SK-N-SH treated with all-trans-retinoic acid at 6 μM for 48 hours (cell line): ENCODE data around the gene RFC3.
A peak's percentile ranks its signal among the peaks of the same experiment; 100 is the strongest.
"Not testable (repeated sequence)": the region's sequence is repeated elsewhere in the genome, so short reads cannot be mapped to it uniquely, and the experiment has no call there.

Experiments used
- ATAC-seq: fragments of 200-7000 bp; cut with Tn5 transposase; 3 replicates; pipeline ENCODE4 v1.9.1; 2020; ENCODE audit warnings: mild to moderate bottlenecking, moderate library complexity
- ARNTL ChIP-seq: fragments of 450-650 bp; formaldehyde crosslinking; IDR thresholded peaks from 2 replicates; pipeline ENCODE4 v1.5.0; 2020; ENCODE audit warnings: low read depth, mild to moderate bottlenecking, moderate library complexity, borderline replicate concordance
- BACH2 ChIP-seq: fragments of 250-450 bp; sonication (Bioruptor Pico); IDR thresholded peaks from 2 replicates; pipeline ENCODE4 v1.9.0; 2021; ENCODE audit warnings: mild to moderate bottlenecking, borderline replicate concordance
- CSDC2 ChIP-seq: fragments of 250-450 bp; sonication (Bioruptor Pico); IDR thresholded peaks from 2 replicates; pipeline ENCODE4 v1.5.0; 2020; ENCODE audit warnings: mild to moderate bottlenecking, moderate library complexity
- ESRRG ChIP-seq: fragments of 250-450 bp; sonication (Bioruptor Pico); IDR thresholded peaks from 2 replicates; pipeline ENCODE4 v1.6.1; 2021; ENCODE audit warnings: mild to moderate bottlenecking
- GLIS3 ChIP-seq: fragments of 250-450 bp; sonication (Bioruptor Pico); IDR thresholded peaks from 2 replicates; pipeline ENCODE4 v1.5.0; 2020; ENCODE audit warnings: mild to moderate bottlenecking, moderate library complexity
- ISL1 ChIP-seq: fragments of 250-450 bp; sonication (Bioruptor Pico); IDR thresholded peaks from 2 replicates; pipeline ENCODE4 v2.1.2; 2022; ENCODE audit warnings: mild to moderate bottlenecking, moderate library complexity
- OSR1 ChIP-seq: fragments of 250-450 bp; sonication (Bioruptor Pico); IDR thresholded peaks from 2 replicates; pipeline ENCODE4 v1.8.0; 2022; ENCODE audit warnings: moderate library complexity, mild to moderate bottlenecking, inconsistent platforms
- POU6F1 ChIP-seq: fragments of 250-450 bp; sonication (Bioruptor Pico); IDR thresholded peaks from 2 replicates; pipeline ENCODE4 v1.8.0; 2021; ENCODE audit warnings: low read depth, mild to moderate bottlenecking, moderate library complexity, borderline replicate concordance
- RARB ChIP-seq: fragments of 250-450 bp; sonication (Bioruptor Pico); IDR thresholded peaks from 2 replicates; pipeline ENCODE4 v1.8.0; 2021; ENCODE audit warnings: mild to moderate bottlenecking, moderate library complexity
- SNAI2 ChIP-seq: fragments of 250-450 bp; sonication (Bioruptor Pico); IDR thresholded peaks from 2 replicates; pipeline ENCODE4 v1.5.0; 2020; ENCODE audit warnings: mild to moderate bottlenecking, moderate library complexity
- TCF4 ChIP-seq: fragments of 250-450 bp; sonication (Bioruptor Pico); IDR thresholded peaks from 2 replicates; pipeline ENCODE4 v1.8.0; 2021; ENCODE audit warnings: mild to moderate bottlenecking, moderate library complexity, borderline replicate concordance
- TOX ChIP-seq: fragments of 250-450 bp; sonication (Bioruptor Pico); IDR thresholded peaks from 2 replicates; pipeline ENCODE4 v1.8.0; 2021; ENCODE audit warnings: mild to moderate bottlenecking, moderate library complexity, borderline replicate concordance
- TSHZ2 ChIP-seq: fragments of 250-450 bp; sonication (Bioruptor Pico); IDR thresholded peaks from 2 replicates; pipeline ENCODE4 v1.5.0; 2020; ENCODE audit warnings: mild to moderate bottlenecking, moderate library complexity
- ZC3H10 ChIP-seq: fragments of 250-450 bp; sonication (Bioruptor Pico); IDR thresholded peaks from 2 replicates; pipeline ENCODE4 v1.5.1; 2021; ENCODE audit warnings: mild to moderate bottlenecking, moderate library complexity
- ZFP3 ChIP-seq: fragments of 250-450 bp; sonication (Bioruptor Pico); IDR thresholded peaks from 2 replicates; pipeline ENCODE4 v1.5.0; 2020; ENCODE audit warnings: mild to moderate bottlenecking, moderate library complexity
- ZFP30 ChIP-seq: fragments of 450-650 bp; formaldehyde crosslinking; IDR thresholded peaks from 2 replicates; pipeline ENCODE4 v1.5.0; 2022; ENCODE audit warnings: mild to moderate bottlenecking, moderate library complexity
- ZNF565 ChIP-seq: fragments of 450-650 bp; formaldehyde crosslinking; conservative IDR thresholded peaks from 2 replicates; pipeline ENCODE4 v1.5.0; 2020; ENCODE audit warnings: low read depth, mild to moderate bottlenecking, moderate library complexity
- ZNF70 ChIP-seq: fragments of 450-650 bp; formaldehyde crosslinking; IDR thresholded peaks from 2 replicates; pipeline ENCODE4 v1.5.0; 2020; ENCODE audit warnings: mild to moderate bottlenecking, moderate library complexity
- ZNF8 ChIP-seq: fragments of 450-650 bp; formaldehyde crosslinking; IDR thresholded peaks from 2 replicates; pipeline ENCODE4 v1.5.0; 2020; ENCODE audit warnings: mild to moderate bottlenecking, moderate library complexity
- TF ChIP-seq, protein P1 (sequence below): fragments of 250-450 bp; sonication (Bioruptor Pico); IDR thresholded peaks from 2 replicates; pipeline ENCODE4 v1.5.1; 2021; ENCODE audit warnings: mild to moderate bottlenecking, moderate library complexity
- TF ChIP-seq, protein P2 (sequence below): fragments of 250-450 bp; sonication (Bioruptor Pico); IDR thresholded peaks from 2 replicates; pipeline ENCODE4 v1.5.1; 2020; ENCODE audit warnings: low read depth, mild to moderate bottlenecking, moderate library complexity
- TF ChIP-seq, protein P3 (sequence below): fragments of 250-450 bp; sonication (Bioruptor Pico); IDR thresholded peaks from 2 replicates; pipeline ENCODE4 v1.8.0; 2020; ENCODE audit warnings: mild to moderate bottlenecking, moderate library complexity, borderline replicate concordance

Gene RFC3

GRCh38 chr13:33798023-33798422 is 19.9 kb upstream of the RFC3 start (continued):
- no peak for TF ChIP-seq OSR1

- peak; percentile 79 for ATAC-seq
- TF ChIP-seq BACH2 (no peak), ZFP3 (CRISPR knock-in tag) (no peak), RARB (no peak), SNAI2 (no peak), ESRRG (CRISPR knock-in tag) (no peak), ZC3H10 (no peak), POU6F1 (CRISPR knock-in tag) (no peak), ZNF565 (CRISPR knock-in tag) (no peak), ZNF70 (CRISPR knock-in tag) (no peak), GLIS3 (CRISPR knock-in tag) (no peak), OSR1 (no peak), TCF4 (CRISPR knock-in tag) (no peak), TOX (no peak)
- TF ChIP-seq, protein P1, sequence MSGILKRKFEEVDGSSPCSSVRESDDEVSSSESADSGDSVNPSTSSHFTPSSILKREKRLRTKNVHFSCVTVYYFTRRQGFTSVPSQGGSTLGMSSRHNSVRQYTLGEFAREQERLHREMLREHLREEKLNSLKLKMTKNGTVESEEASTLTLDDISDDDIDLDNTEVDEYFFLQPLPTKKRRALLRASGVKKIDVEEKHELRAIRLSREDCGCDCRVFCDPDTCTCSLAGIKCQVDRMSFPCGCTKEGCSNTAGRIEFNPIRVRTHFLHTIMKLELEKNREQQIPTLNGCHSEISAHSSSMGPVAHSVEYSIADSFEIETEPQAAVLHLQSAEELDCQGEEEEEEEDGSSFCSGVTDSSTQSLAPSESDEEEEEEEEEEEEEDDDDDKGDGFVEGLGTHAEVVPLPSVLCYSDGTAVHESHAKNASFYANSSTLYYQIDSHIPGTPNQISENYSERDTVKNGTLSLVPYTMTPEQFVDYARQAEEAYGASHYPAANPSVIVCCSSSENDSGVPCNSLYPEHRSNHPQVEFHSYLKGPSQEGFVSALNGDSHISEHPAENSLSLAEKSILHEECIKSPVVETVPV (CRISPR knock-in tag) = no peak
- TF ChIP-seq, protein P2, sequence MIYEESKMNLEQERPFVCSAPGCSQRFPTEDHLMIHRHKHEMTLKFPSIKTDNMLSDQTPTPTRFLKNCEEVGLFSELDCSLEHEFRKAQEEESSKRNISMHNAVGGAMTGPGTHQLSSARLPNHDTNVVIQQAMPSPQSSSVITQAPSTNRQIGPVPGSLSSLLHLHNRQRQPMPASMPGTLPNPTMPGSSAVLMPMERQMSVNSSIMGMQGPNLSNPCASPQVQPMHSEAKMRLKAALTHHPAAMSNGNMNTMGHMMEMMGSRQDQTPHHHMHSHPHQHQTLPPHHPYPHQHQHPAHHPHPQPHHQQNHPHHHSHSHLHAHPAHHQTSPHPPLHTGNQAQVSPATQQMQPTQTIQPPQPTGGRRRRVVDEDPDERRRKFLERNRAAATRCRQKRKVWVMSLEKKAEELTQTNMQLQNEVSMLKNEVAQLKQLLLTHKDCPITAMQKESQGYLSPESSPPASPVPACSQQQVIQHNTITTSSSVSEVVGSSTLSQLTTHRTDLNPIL (CRISPR knock-in tag) = no peak
These were observed 17.9 kb upstream of the RFC3 start for GRCh38 chr13:33799950-33800592.

GRCh38 chr13:33800646-33801186 is 17.2 kb upstream of the RFC3 start:
- TF ChIP-seq ZC3H10 (no peak), BACH2 (no peak)
- TF ChIP-seq, all 23 proteins: peak for 0
- no peak for ATAC-seq

- TF ChIP-seq ARNTL (CRISPR knock-in tag) (no peak), ZNF70 (CRISPR knock-in tag) (no peak), POU6F1 (CRISPR knock-in tag) (no peak), ISL1 (CRISPR knock-in tag) (no peak), ZNF8 (CRISPR knock-in tag) (no peak), SNAI2 (no peak), ZFP3 (CRISPR knock-in tag) (no peak), OSR1 (no peak), TOX (no peak), TSHZ2 (no peak), CSDC2 (CRISPR knock-in tag) (no peak), RARB (no peak), TCF4 (CRISPR knock-in tag) (no peak), ZNF565 (CRISPR knock-in tag) (no peak), ZFP30 (CRISPR knock-in tag) (no peak)
- TF ChIP-seq, protein P3, sequence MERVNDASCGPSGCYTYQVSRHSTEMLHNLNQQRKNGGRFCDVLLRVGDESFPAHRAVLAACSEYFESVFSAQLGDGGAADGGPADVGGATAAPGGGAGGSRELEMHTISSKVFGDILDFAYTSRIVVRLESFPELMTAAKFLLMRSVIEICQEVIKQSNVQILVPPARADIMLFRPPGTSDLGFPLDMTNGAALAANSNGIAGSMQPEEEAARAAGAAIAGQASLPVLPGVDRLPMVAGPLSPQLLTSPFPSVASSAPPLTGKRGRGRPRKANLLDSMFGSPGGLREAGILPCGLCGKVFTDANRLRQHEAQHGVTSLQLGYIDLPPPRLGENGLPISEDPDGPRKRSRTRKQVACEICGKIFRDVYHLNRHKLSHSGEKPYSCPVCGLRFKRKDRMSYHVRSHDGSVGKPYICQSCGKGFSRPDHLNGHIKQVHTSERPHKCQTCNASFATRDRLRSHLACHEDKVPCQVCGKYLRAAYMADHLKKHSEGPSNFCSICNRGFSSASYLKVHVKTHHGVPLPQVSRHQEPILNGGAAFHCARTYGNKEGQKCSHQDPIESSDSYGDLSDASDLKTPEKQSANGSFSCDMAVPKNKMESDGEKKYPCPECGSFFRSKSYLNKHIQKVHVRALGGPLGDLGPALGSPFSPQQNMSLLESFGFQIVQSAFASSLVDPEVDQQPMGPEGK = no peak
- TF ChIP-seq, protein P1 (CRISPR knock-in tag) = no peak
- ATAC-seq = no peak
These were observed 11.3 kb upstream of the RFC3 start for GRCh38 chr13:33806470-33807248.

DNA sequence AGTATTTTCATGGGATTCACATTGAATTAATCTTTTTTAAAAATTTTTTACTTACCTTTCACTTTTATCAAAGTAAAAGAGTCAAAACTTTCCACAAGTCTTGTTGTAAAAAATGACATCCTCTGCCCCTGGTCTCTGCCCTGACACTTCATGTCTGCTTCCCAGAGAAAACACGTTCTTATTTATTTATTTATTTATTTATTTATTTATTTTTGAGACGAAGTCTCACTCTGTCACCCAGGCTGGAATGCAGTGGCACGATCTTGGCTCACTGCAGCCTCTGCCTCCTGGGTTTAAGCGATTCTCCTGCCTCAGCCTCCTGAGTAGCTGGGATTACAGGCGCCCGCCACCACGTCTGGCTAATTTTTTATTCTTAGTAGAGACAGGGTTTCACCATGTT is 5.1 kb upstream of the RFC3 start:
- not testable (repeated sequence) for ATAC-seq
